DND-41 (cell line): ENCODE results near the gene EPHB2.

Experiments used
- ATAC-seq: fragments of 200-7000 bp; cut with Tn5 transposase; 3 replicates; pipeline ENCODE4 v1.9.1; 2021; ENCODE audit warnings: low read depth; ENCODE audit not compliant: insufficient read depth
- DNase-seq: peaks from one replicate; pipeline ENCODE4 v3.0.0-alpha.2; 2020
- H2AFZ ChIP-seq: 2 replicates; pipeline ENCODE4 v1.6.0; 2012; ENCODE audit warnings: low read depth, low read length
- H3K27ac ChIP-seq: 2 replicates; pipeline ENCODE4 v1.5.1; 2012; ENCODE audit warnings: low read length, inconsistent platforms
- H3K27me3 ChIP-seq: fragments of 200-600 bp; sonication (generic); 2 replicates; pipeline ENCODE4 v1.6.0; 2012; ENCODE audit warnings: low read length, mild to moderate bottlenecking, inconsistent platforms; ENCODE audit not compliant: insufficient read depth, poor library complexity
- H3K36me3 ChIP-seq: 2 replicates; pipeline ENCODE4 v1.5.1; 2012; ENCODE audit warnings: low read length, inconsistent platforms; ENCODE audit not compliant: insufficient read depth
- H3K4me1 ChIP-seq: 2 replicates; pipeline ENCODE4 v1.5.1; 2012; ENCODE audit warnings: mild to moderate bottlenecking, low read length; ENCODE audit not compliant: insufficient read depth
- H3K4me2 ChIP-seq: 2 replicates; pipeline ENCODE4 v1.6.0; 2012; ENCODE audit warnings: mild to moderate bottlenecking, moderate library complexity, low read length, inconsistent platforms; ENCODE audit not compliant: insufficient read depth
- H3K4me3 ChIP-seq, 2 experiments: fragments of 200-600 bp in 1 of 2; shearing (Covaris generic) in 1 of 2; 2 replicates each; pipeline ENCODE4 v1.5.1; 2012 to 2016; ENCODE audit warnings: inconsistent platforms in 2 of 2, low read length in 2 of 2, mild to moderate bottlenecking in 2 of 2, low read depth in 1 of 2, moderate library complexity in 1 of 2
- H3K79me2 ChIP-seq: 2 replicates; pipeline ENCODE4 v1.6.0; 2012; ENCODE audit warnings: low read length, inconsistent platforms; ENCODE audit not compliant: insufficient read depth
- H3K9ac ChIP-seq: 2 replicates; pipeline ENCODE4 v1.6.0; 2012; ENCODE audit warnings: low read depth, mild to moderate bottlenecking, inconsistent platforms, low read length, moderate library complexity
- H3K9me3 ChIP-seq: 2 replicates; pipeline ENCODE4 v1.5.1; 2012; ENCODE audit warnings: low read length, moderate library complexity, mild to moderate bottlenecking, inconsistent platforms; ENCODE audit not compliant: insufficient read depth, severe bottlenecking
- H4K20me1 ChIP-seq: 2 replicates; pipeline ENCODE4 v1.6.0; 2012; ENCODE audit warnings: low read length; ENCODE audit not compliant: insufficient read depth
- EZH2 ChIP-seq: IDR thresholded peaks from 3 replicates; pipeline ENCODE4 v1.6.1; 2012; ENCODE audit warnings: borderline replicate concordance, low read depth, mild to moderate bottlenecking, moderate library complexity, low read length, inconsistent platforms; ENCODE audit not compliant: severe bottlenecking
- TF ChIP-seq, protein P1 (sequence below): IDR thresholded peaks from 2 replicates; pipeline ENCODE4 v1.5.1; 2012; ENCODE audit warnings: borderline replicate concordance, low read length, moderate library complexity, mild to moderate bottlenecking; ENCODE audit not compliant: poor library complexity, severe bottlenecking; ENCODE audit errors: extremely low read depth

EPHB2 gene

DNA sequence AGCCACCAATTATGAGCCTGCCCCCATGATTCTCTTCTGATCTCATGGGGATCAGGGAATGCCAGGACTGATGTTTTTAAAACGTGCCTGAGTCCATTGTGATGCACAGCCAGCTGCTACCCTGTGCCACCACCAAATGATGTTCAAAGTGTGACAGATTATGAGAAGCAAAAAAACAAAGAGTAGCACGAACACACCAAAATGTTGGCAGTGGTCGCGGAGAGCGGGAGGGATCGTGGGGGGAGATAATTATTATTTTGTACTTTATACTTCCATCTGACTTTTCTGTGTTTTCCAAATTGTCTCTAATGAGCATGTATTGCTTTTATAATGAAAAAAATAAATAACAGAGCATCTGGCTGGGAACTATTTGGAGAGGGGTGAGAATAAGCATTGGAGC is 50.5 kb downstream of the EPHB2 start:
- no peaks in the 10 kb centered on the region for H3K36me3 ChIP-seq
- H3K4me2 ChIP-seq, result no peak overlapping the region
- no peaks in the 10 kb centered on the region for H3K9me3 ChIP-seq
- no peak overlapping the region for H3K27ac ChIP-seq
- no peak overlapping the region for H3K4me3 ChIP-seq
- no peaks in the 10 kb centered on the region for H3K79me2 ChIP-seq
- TF ChIP-seq, protein P1, sequence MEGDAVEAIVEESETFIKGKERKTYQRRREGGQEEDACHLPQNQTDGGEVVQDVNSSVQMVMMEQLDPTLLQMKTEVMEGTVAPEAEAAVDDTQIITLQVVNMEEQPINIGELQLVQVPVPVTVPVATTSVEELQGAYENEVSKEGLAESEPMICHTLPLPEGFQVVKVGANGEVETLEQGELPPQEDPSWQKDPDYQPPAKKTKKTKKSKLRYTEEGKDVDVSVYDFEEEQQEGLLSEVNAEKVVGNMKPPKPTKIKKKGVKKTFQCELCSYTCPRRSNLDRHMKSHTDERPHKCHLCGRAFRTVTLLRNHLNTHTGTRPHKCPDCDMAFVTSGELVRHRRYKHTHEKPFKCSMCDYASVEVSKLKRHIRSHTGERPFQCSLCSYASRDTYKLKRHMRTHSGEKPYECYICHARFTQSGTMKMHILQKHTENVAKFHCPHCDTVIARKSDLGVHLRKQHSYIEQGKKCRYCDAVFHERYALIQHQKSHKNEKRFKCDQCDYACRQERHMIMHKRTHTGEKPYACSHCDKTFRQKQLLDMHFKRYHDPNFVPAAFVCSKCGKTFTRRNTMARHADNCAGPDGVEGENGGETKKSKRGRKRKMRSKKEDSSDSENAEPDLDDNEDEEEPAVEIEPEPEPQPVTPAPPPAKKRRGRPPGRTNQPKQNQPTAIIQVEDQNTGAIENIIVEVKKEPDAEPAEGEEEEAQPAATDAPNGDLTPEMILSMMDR, result no peak
- no peak for TF ChIP-seq EZH2
- ATAC-seq (no peak), DNase-seq (no peak)
- H2AFZ ChIP-seq, result no peak overlapping the region
- no peaks in the 10 kb centered on the region for H3K4me1 ChIP-seq
- no peak overlapping the region for H3K9ac ChIP-seq
- H3K27me3 ChIP-seq, result peaks cover 2% of the 10 kb centered on the region
- no peaks in the 10 kb centered on the region; the same call in 1 of the 2 replicates for H4K20me1 ChIP-seq

DNA sequence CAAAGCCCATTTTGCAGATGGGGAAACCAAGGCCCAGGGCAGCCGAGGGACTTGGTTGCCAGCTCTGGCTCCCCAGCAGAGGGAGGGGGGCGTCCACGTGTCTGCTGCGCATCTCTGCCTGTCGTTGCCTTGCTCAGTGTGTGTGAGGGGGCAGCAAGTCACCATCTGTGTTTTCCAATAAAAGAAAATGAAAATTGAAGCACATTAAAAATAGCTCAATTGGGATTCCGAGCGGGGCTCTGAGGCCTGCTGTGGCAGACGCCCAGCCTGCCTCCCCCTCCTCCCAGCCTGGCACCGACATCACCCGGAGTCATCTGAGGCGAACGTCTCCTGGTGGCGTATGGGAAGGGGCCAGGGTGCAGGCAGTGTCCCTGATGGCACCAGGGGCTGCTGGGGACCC is 51.2 kb downstream of the EPHB2 start:
- no peaks in the 10 kb centered on the region for H3K79me2 ChIP-seq
- no peak overlapping the region for H3K4me3 ChIP-seq
- no peaks in the 10 kb centered on the region; the same call in 1 of the 2 replicates for H4K20me1 ChIP-seq
- H3K27ac ChIP-seq, result no peak overlapping the region
- no peaks in the 10 kb centered on the region for H3K36me3 ChIP-seq
- no peaks in the 10 kb centered on the region for H3K9me3 ChIP-seq
- H3K4me2 ChIP-seq, result no peak overlapping the region
- ATAC-seq, result no peak
- DNase-seq, result no peak
- no peaks in the 10 kb centered on the region for H3K4me1 ChIP-seq
- H3K9ac ChIP-seq, result no peak overlapping the region
- H2AFZ ChIP-seq, result no peak overlapping the region
- TF ChIP-seq EZH2, result no peak
- TF ChIP-seq, protein P1, result no peak
- H3K27me3 ChIP-seq, result peaks cover 2% of the 10 kb centered on the region

DNA sequence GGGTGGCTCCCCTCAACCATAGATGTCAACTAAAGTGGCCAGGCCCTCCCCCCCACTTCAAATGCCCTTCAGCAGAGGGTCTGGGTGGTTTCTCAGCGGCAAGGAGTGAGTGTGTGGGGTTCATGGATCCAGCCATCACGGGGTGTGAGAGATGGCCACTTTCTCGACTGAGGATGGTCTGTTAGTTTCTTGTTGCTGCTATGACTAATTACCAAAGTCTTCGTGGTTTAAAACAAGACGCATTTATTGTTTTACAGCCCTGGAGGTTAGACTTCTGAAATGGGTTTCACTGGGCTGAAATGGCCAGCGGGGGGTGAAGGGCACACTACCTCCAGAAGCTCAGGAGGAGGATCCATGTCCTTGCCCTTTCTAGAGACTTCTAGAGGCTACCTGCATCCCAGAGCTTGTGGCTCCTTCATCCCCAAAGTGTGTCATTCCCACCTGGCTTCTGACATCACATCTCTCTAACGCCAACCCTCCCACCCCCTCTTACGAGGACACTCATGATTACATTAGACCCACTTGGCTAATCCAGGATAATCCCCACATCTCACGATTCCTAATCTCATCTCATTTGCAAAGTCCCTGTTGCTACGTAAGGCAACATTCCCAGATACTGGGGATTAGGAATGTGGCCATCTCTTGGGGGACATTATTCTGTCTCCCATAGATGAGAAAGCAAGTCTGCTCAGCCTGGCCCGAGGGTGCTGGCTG is 53.0 kb downstream of the EPHB2 start:
- ATAC-seq, result no peak
- peaks cover 2% of the 10 kb centered on the region for H3K27me3 ChIP-seq
- peaks cover 2% of the 10 kb centered on the region; the same call in 1 of the 2 replicates for H4K20me1 ChIP-seq

More for the DNA sequence above, 53.0 kb downstream of the EPHB2 start:
- H3K79me2 ChIP-seq, result no peaks in the 10 kb centered on the region
- H3K9me3 ChIP-seq, result no peaks in the 10 kb centered on the region
- H2AFZ ChIP-seq, result no peak overlapping the region
- H3K36me3 ChIP-seq, result no peaks in the 10 kb centered on the region
- TF ChIP-seq, protein P1, result no peak
- no peak for TF ChIP-seq EZH2
- H3K4me3 ChIP-seq, result no peak overlapping the region
- no peak overlapping the region for H3K27ac ChIP-seq
- DNase-seq, result no peak
- no peak overlapping the region for H3K9ac ChIP-seq
- H3K4me1 ChIP-seq, result no peaks in the 10 kb centered on the region
- H3K4me2 ChIP-seq, result no peak overlapping the region
